BLaER1 treated with 17β-estradiol and CSF1 and Interleukin-3, amounts not matched to agents 10 nM and 100 nM (cell line): ENCODE data around the gene ARHGAP4.

ENCODE experiments used
- H3K27ac ChIP-seq, 11 experiments: shearing (Covaris generic); formaldehyde crosslinking; 2 replicates each; pipeline ENCODE4 v1.8.1; 2022
- H3K27me3 ChIP-seq, 11 experiments: shearing (Covaris generic); formaldehyde crosslinking; 2 replicates each; pipeline ENCODE4 v1.8.1; 2022
- H3K36me3 ChIP-seq, 11 experiments: shearing (Covaris generic); formaldehyde crosslinking; 2 replicates each; pipeline ENCODE4 v1.8.1; 2022
- H3K4me1 ChIP-seq, 10 experiments: shearing (Covaris generic); formaldehyde crosslinking; 2 replicates each; pipeline ENCODE4 v1.8.1; 2022
- H3K4me2 ChIP-seq, 11 experiments: shearing (Covaris generic); formaldehyde crosslinking; 2 replicates each; pipeline ENCODE4 v1.8.1; 2022
- H3K4me3 ChIP-seq, 10 experiments: shearing (Covaris generic); formaldehyde crosslinking; 2 replicates each; pipeline ENCODE4 v1.8.1; 2022
- H3K9ac ChIP-seq, 11 experiments: shearing (Covaris generic); formaldehyde crosslinking; 2 replicates each; pipeline ENCODE4 v1.8.1; 2022
- H3K9me3 ChIP-seq, 11 experiments: shearing (Covaris generic); formaldehyde crosslinking; replicated peaks in 1 of 11; 2 replicates each; pipeline ENCODE4 v1.8.1; 2022
- H4K20me1 ChIP-seq, 11 experiments: shearing (Covaris generic); formaldehyde crosslinking; 2 replicates each; pipeline ENCODE4 v1.8.1; 2022
- Cebpa-rat ChIP-seq, 11 experiments: shearing (Covaris generic); IDR thresholded peaks; 2 replicates each; pipeline ENCODE4 v1.8.1; 2022

Gene ARHGAP4

GRCh38 chrX:153925739-153926551 is at the start of gene ARHGAP4:
Gene ARHGAP4 (minus strand): TSS chrX:153926264. CDS start chrX:153926202, 62 bp downstream.
- Histone ChIP-seq H3K9me3 (peaks cover 0 to 23% (median 0%) of the 10 kb centered on the region in 11 experiments; a peak in 3 of 22 replicates), H3K9ac (peak within 1 kb of the TSS; percentile 82 to 100 (median 94)), H3K4me2 (peak within 1 kb of the TSS; percentile 87 to 99 (median 92)), H4K20me1 (peaks cover 81 to 97% (median 95%) of the 10 kb centered on the region in 11 experiments), H3K36me3 (peaks cover 12 to 27% (median 17%) of the 10 kb centered on the region in 11 experiments; a peak in 21 of 22 replicates), H3K27ac (peak within 1 kb of the TSS; percentile 84 to 100 (median 96)), H3K4me1 (peaks cover 62 to 93% (median 92%) of the 10 kb centered on the region in 10 experiments), H3K27me3 (peaks cover 63 to 84% (median 69%) of the 10 kb centered on the region in 11 experiments), H3K4me3 (peak within 1 kb of the TSS; percentile 58 to 78 (median 69))
- TF ChIP-seq Cebpa-rat (IDR thresholded peaks at IDR 0.05), result no peak

GRCh38 chrX:153974726-153975286 is 48.7 kb upstream of the ARHGAP4 start:
- H3K4me1 ChIP-seq, result peaks cover 22 to 34% (median 28%) of the 10 kb centered on the region in 10 experiments
- no peaks in the 10 kb centered on the region for H3K9me3 ChIP-seq
- H3K36me3 ChIP-seq, result no peaks in the 10 kb centered on the region; a peak in 2 of 22 replicates
- peak overlapping the region; percentile 82 to 92 (median 89) for H3K4me2 ChIP-seq
- 0 out of 20 replicates have a peak overlapping the region, but pooled peaks of 1 of the 10 experiments have one; percentile 90 for H3K4me3 ChIP-seq
- TF ChIP-seq Cebpa-rat (IDR thresholded peaks at IDR 0.05), result 0 out of 22 replicates have a peak, but pooled peaks of 2 of the 11 experiments have one; percentile 11
- peaks cover 29 to 70% (median 49%) of the 10 kb centered on the region in 11 experiments; a peak in 21 of 22 replicates for H4K20me1 ChIP-seq
- peak overlapping the region in 10 of 11 experiments; percentile 92 to 100 (median 98); a peak in 13 of 22 replicates for H3K9ac ChIP-seq
- peak overlapping the region in 10 of 11 experiments; percentile 93 to 100 (median 99); a peak in 19 of 22 replicates for H3K27ac ChIP-seq
- H3K27me3 ChIP-seq, result peaks cover 64 to 74% (median 68%) of the 10 kb centered on the region in 11 experiments

GRCh38 chrX:153974003-153974725 is 48.1 kb upstream of the ARHGAP4 start:
- Histone ChIP-seq H3K9ac (peak overlapping the region; percentile 92 to 100 (median 98); a peak in 21 of 22 replicates), H3K9me3 (no peaks in the 10 kb centered on the region), H3K27ac (peak overlapping the region; percentile 93 to 100 (median 99); a peak in 20 of 22 replicates), H3K27me3 (peaks cover 66 to 74% (median 69%) of the 10 kb centered on the region in 11 experiments), H3K4me3 (peak overlapping the region in 9 of 10 experiments; percentile 72 to 97 (median 85); a peak in 14 of 20 replicates), H3K36me3 (peaks cover 0 to 5% (median 0%) of the 10 kb centered on the region in 11 experiments; a peak in 4 of 22 replicates), H3K4me2 (peak overlapping the region; percentile 82 to 92 (median 89)), H3K4me1 (peaks cover 24 to 39% (median 32%) of the 10 kb centered on the region in 10 experiments), H4K20me1 (peaks cover 36 to 76% (median 56%) of the 10 kb centered on the region in 11 experiments; a peak in 21 of 22 replicates)
- TF ChIP-seq Cebpa-rat (IDR thresholded peaks at IDR 0.05), result no peak

GRCh38 chrX:153973127-153974002 is 47.3 kb upstream of the ARHGAP4 start:
- TF ChIP-seq Cebpa-rat (IDR thresholded peaks at IDR 0.05), result no peak
- Histone ChIP-seq H3K27me3 (peaks cover 67 to 74% (median 69%) of the 10 kb centered on the region in 11 experiments), H3K9me3 (no peaks in the 10 kb centered on the region), H3K4me1 (peaks cover 32 to 47% (median 36%) of the 10 kb centered on the region in 10 experiments), H4K20me1 (peaks cover 44 to 84% (median 64%) of the 10 kb centered on the region in 11 experiments; a peak in 21 of 22 replicates), H3K4me3 (peak overlapping the region; percentile 72 to 97 (median 86)), H3K9ac (peak overlapping the region; percentile 92 to 100 (median 98)), H3K4me2 (peak overlapping the region; percentile 82 to 92 (median 89)), H3K27ac (peak overlapping the region; percentile 93 to 100 (median 99)), H3K36me3 (peaks cover 0 to 7% (median 0%) of the 10 kb centered on the region in 11 experiments; a peak in 5 of 22 replicates)

GRCh38 chrX:153972368-153973126 is 46.5 kb upstream of the ARHGAP4 start, which contains the start of gene TMEM187:
Gene TMEM187 (plus strand): TSS chrX:153972754. CDS start chrX:153982063, 9,309 bp downstream.
- Histone ChIP-seq H3K4me1 (peaks cover 40 to 55% (median 45%) of the 10 kb centered on the region in 10 experiments), H3K9me3 (no peaks in the 10 kb centered on the region), H3K4me2 (peak within 1 kb of the TSS; percentile 82 to 92 (median 89)), H3K27ac (peak within 1 kb of the TSS; percentile 93 to 100 (median 99)), H3K27me3 (peaks cover 67 to 74% (median 69%) of the 10 kb centered on the region in 11 experiments), H3K9ac (peak within 1 kb of the TSS; percentile 92 to 100 (median 98)), H4K20me1 (peaks cover 51 to 87% (median 71%) of the 10 kb centered on the region in 11 experiments; a peak in 21 of 22 replicates), H3K4me3 (peak within 1 kb of the TSS; percentile 72 to 97 (median 86)), H3K36me3 (peaks cover 0 to 13% (median 0%) of the 10 kb centered on the region in 11 experiments; a peak in 5 of 22 replicates)
- TF ChIP-seq Cebpa-rat (IDR thresholded peaks at IDR 0.05), result no peak

GRCh38 chrX:153971450-153972367 is 45.6 kb upstream of the ARHGAP4 start, which contains the start of gene HCFC1:
Gene HCFC1 (minus strand): TSS chrX:153971818. CDS start chrX:153970840, 978 bp downstream.
- no peak for TF ChIP-seq Cebpa-rat (IDR thresholded peaks at IDR 0.05)
- peak within 1 kb of the TSS; percentile 93 to 100 (median 99) for H3K27ac ChIP-seq
- peaks cover 60 to 87% (median 76%) of the 10 kb centered on the region in 11 experiments; a peak in 21 of 22 replicates for H4K20me1 ChIP-seq
- peak within 1 kb of the TSS; percentile 72 to 97 (median 86) for H3K4me3 ChIP-seq
- H3K27me3 ChIP-seq, result peaks cover 67 to 74% (median 69%) of the 10 kb centered on the region in 11 experiments
- H3K9ac ChIP-seq, result peak within 1 kb of the TSS; percentile 92 to 100 (median 98)
- no peaks in the 10 kb centered on the region for H3K9me3 ChIP-seq
- peaks cover 48 to 64% (median 53%) of the 10 kb centered on the region in 10 experiments for H3K4me1 ChIP-seq
- H3K36me3 ChIP-seq, result peaks cover 0 to 21% (median 0%) of the 10 kb centered on the region in 11 experiments; a peak in 6 of 22 replicates
- H3K4me2 ChIP-seq, result peak within 1 kb of the TSS; percentile 82 to 92 (median 89)
